DMS 273 treated with DMSO at 0.1 percent for 48 hours (cell line): ENCODE measurements around the gene TXNDC17.
"Not testable (repeated sequence)": the region's sequence is repeated elsewhere in the genome, so short reads cannot be mapped to it uniquely, and the experiment has no call there.

Experiments used
- DNase-seq: peaks from one replicate; lab custom pipeline; 2025; lab: John Stamatoyannopoulos, UW

Gene TXNDC17

DNA sequence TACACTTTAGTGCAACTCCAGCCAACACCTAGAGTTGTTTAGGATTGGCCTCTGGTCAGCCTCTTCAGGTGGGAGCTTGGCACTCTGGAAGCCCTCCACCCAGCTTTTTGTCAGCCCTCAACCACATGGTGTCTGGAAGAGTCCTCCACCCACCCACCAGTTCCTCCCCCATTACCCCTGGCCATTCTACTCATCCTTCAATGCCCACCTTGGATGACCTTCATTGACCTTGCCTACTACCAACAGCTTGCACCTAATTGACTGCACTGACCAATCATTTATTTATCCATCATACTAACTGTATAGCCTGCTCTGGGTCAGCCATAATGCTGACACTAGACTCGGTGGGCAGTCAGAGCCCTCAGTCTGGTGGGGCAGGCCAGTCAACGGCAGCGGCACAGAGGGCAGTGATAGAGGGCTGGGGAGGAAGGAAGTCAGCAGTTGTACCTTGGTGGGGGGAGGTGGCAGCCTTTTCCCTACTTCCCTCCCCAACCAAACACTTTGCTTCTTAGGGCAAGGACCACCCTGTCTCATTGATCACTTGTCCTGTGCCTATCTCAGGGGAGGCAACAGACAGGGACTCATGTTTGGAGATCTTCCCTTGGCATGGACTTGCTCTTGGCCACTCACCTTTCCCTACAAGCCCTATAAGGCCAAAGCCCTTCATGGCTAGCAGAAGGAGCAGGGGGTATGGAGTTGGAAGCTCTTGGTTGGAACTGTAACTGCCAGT lies 43.0 kb downstream of the TXNDC17 start:
- DNase-seq, result no peak

GRCh38 chr17:6684460-6684783 lies 43.6 kb downstream of the TXNDC17 start:
- no peak for DNase-seq

DNA sequence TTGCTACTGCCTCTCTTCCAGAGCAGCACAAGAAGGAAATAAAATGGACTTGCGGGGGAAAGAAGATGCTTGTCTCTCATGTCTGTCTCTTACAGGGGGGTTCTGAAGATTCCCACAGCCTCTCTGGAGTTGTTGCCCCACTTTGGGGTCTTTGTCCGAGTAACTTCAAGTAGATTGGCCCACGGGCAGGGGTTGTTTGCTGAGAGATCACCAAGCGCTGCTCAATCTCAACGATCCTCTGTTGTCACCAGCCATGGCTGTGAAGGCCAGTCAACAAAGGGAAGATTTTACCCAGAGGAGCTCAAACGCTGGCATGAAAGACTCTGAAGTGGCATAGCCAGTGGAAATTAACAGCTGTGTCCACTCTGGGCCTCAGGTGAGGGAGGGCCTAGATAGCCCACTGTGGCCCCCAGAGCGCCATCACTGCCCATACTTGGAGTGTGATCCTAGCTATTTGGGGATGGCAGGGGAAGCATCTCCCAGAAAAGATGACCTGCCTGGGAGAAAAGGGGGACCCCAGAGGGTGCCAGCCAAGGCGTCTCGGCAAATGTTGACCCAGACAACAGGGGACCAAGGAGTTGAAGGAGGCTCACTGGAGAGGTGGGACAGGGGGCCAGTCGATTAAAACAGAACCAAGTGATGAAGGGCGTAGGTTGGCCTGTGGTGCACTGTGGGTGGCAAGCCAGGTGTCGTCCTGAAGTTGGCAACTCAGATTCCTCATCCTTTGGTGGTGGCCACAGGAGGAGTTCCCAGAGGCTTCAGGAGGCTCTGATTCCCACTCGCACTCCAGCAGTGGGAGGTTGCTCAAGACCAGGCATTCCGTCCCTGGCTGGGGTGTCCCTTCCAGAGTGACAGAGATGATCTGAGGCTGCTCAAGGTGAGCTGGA lies 44.3 kb downstream of the TXNDC17 start:
- no peak for DNase-seq

DNA sequence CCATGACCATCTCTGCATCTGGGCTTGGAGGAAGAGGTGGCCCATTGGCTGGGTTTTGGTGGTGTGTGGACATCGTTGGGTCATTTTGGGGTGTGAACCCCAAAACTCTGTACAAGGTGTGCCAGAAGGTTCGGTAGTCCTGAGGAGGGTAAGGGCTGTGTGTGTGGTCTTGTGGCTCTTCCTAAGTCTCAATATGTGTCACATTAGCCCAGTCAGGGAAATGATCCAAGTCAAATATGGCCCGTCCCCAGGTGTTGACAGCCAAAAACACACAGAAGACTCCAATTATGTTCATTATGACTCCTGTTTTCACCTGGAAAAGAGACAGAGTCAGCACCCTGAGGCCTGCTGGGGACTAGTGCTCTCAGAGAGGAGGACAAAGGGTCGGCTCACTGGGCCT lies 45.2 kb downstream of the TXNDC17 start:
- DNase-seq, result no peak

DNA sequence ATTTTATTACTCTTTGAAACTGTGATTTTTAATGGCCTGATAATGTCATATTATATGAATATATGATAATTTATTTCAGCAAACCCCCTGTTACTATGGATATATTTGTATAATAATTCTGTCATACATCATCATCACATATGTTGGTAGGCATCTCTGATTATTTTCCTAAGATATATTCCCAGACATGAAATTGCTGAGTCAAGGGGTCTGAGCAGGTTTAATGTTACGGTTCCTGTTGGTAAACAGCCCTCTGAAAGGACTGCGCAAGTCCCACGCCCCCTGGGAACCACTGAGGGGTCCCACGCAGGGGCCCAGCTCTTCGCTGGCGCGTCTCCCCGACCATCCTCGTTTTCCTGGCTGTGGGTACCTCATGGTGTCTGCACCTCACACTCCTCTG lies 48.1 kb downstream of the TXNDC17 start:
- no peak for DNase-seq

DNA sequence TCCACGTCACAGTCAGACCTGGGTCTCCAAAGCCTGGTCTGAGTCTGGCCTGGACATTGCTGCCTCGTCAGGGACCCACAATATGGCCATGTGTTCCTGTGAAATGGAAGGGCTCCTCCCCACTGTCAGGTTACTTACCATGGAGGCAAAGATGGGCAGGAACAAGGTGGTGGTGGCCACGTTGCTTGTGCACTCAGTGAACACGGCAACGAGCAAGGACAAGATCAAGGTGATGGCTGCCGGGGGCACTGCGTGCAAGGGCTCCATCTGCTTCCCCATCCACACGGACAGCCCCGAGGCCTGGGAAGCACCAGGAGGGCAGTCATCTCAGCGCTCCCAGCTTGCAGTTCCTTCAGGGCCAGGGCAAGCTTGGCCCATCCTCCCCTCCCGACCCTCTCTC lies 49.8 kb downstream of the TXNDC17 start:
- DNase-seq, result no peak

DNA sequence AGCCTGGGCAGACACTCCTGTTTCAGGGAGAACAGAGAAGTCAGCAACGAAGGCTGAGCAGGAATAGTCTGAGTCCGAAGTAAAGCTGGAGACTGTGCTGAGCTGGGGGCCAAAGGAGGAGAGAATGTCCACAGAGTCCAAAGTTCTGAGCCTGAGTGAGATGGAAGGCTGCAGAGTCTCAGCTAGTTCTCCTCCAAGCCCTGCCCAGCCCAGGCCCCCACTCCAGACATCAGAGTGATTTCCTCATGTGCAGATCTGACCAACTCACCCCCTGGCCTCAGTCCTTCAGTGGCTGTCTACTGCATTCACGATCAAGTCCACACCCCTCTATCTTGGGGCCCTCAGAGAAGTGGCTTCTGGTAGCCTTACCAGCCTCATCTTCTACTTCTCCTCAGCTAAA lies 50.7 kb downstream of the TXNDC17 start:
- no peak for DNase-seq

- DNase-seq, result not testable (repeated sequence)
These were observed 51.1 kb downstream of the TXNDC17 start for GRCh38 chr17:6691958-6692357.
